HCT116 (cell line): ENCODE data around the gene NLRP5. TPM values are rescaled to one million over a fixed set of nuclear protein-coding genes. Genes with fewer than 3 reads are reported as not detected.

Source experiments
- ATAC-seq: fragments of 200-7000 bp; cut with Tn5 transposase; 2 replicates; pipeline ENCODE4 v1.9.1; 2020; ENCODE audit warnings: mild to moderate bottlenecking, moderate library complexity
- BruUV-seq: library from RNA; stranded (reverse); fragments of 400-500 nt; replicated peaks from 2 replicates; lab custom pipeline; 2021; lab: Mats Ljungman, UMichigan
- CTCF ChIA-PET: fragments of 300-600 bp; sonication (Branson Sonifier 250); formaldehyde crosslinking; loops from one replicate; lab custom pipeline; 2021; ENCODE audit warnings: antibody characterized with exemption; lab: Charles Lee
- POLR2A ChIA-PET: fragments of 300-600, 350-600 bp; sonication (Branson Sonifier 250); formaldehyde crosslinking; loops from one replicate; lab custom pipeline; 2021; ENCODE audit warnings: antibody characterized with exemption; lab: Charles Lee
- RAD21 ChIA-PET, 2 experiments: fragments of 300-600 bp; sonication (Branson Sonifier 250); formaldehyde crosslinking; loops; one replicate each; lab custom pipeline; 2023; ENCODE audit warnings: low total read pairs in 2 of 2; ENCODE audit not compliant: uncharacterized antibody in 2 of 2, unreplicated experiment in 2 of 2, low non-redundant PET in 1 of 2; lab: Charles Lee
- DNase-seq: peaks from one replicate; pipeline ENCODE4 v3.0.0-alpha.2; 2010; ENCODE audit warnings: low read depth, low spot score
- H2AFZ ChIP-seq: fragments of 200-600 bp; shearing (Covaris generic), sonication (generic); 2 replicates; pipeline ENCODE4 v1.6.1; 2017; ENCODE audit warnings: low read depth, mixed run types, mixed read lengths, antibody characterized with exemption, low read length; ENCODE audit not compliant: poor library complexity, severe bottlenecking
- H3K27ac ChIP-seq: 2 replicates; pipeline ENCODE4 v1.5.1; 2012; ENCODE audit warnings: low read depth, low read length
- H3K27me3 ChIP-seq: fragments of 200-600 bp; sonication (generic); 2 replicates; pipeline ENCODE4 v1.6.1; 2016; ENCODE audit warnings: mixed run types, low read length, mixed read lengths; ENCODE audit not compliant: insufficient read depth
- H3K36me3 ChIP-seq, 2 experiments: fragments of 200-500 bp in 1 of 2; fragments of 200-600 bp in 1 of 2; sonication (Bioruptor generic) in 1 of 2; sonication (generic) in 1 of 2; 2 replicates each; pipeline versions ENCODE4 v1.5.1 to v1.6.1; 2014 to 2016; ENCODE audit warnings: low read length in 2 of 2, inconsistent platforms in 1 of 2, mixed read lengths in 1 of 2, mixed run types in 1 of 2; ENCODE audit not compliant: insufficient read depth in 2 of 2, control insufficient read depth in 1 of 2
- H3K4me1 ChIP-seq, 2 experiments: fragments of 200-600 bp in 1 of 2; sonication (generic) in 1 of 2; 2 replicates each; pipeline versions ENCODE4 v1.5.1 to v1.6.1; 2012 to 2017; ENCODE audit warnings: low read length in 2 of 2, inconsistent platforms in 1 of 2, mild to moderate bottlenecking in 1 of 2, mixed read lengths in 1 of 2, mixed run types in 1 of 2, moderate library complexity in 1 of 2; ENCODE audit not compliant: insufficient read depth in 2 of 2, control insufficient read depth in 1 of 2
- H3K4me2 ChIP-seq: fragments of 200-600 bp; sonication (generic); 2 replicates; pipeline ENCODE4 v1.6.1; 2017; ENCODE audit warnings: mixed run types, low read length, mixed read lengths
- H3K4me3 ChIP-seq, 2 experiments: fragments of 200-600 bp in 1 of 2; sonication (generic) in 1 of 2; replicated peaks in 1 of 2; 2 replicates each; pipeline ENCODE4 v1.5.1; 2011 to 2016; ENCODE audit warnings: low read length in 2 of 2, control low read depth in 1 of 2, low read depth in 1 of 2, mild to moderate bottlenecking in 1 of 2, mixed read lengths in 1 of 2, mixed run types in 1 of 2
- H3K79me2 ChIP-seq: fragments of 200-600 bp; sonication (generic); 2 replicates; pipeline ENCODE4 v1.6.1; 2017; ENCODE audit warnings: mild to moderate bottlenecking, mixed run types, low read length, moderate library complexity, mixed read lengths; ENCODE audit not compliant: insufficient read depth
- H3K9ac ChIP-seq: fragments of 200-600 bp; sonication (generic); 2 replicates; pipeline ENCODE4 v1.6.1; 2016; ENCODE audit warnings: low read length, mixed read lengths
- H3K9me2 ChIP-seq: fragments of 200-600 bp; sonication (generic), shearing (Covaris generic); 2 replicates; pipeline ENCODE4 v1.6.1; 2017; ENCODE audit warnings: mixed run types, mild to moderate bottlenecking, moderate library complexity; ENCODE audit not compliant: insufficient read depth
- H3K9me3 ChIP-seq, 2 experiments: fragments of 200-500 bp in 1 of 2; fragments of 200-600 bp in 1 of 2; sonication (Bioruptor generic) in 1 of 2; sonication (generic) in 1 of 2; 2 replicates each; pipeline ENCODE4 v1.6.1; 2014 to 2017; ENCODE audit warnings: low read length in 2 of 2, mixed read lengths in 2 of 2, inconsistent platforms in 1 of 2, low read depth in 1 of 2, mild to moderate bottlenecking in 1 of 2, mixed run types in 1 of 2, moderate library complexity in 1 of 2; ENCODE audit not compliant: control insufficient read depth in 1 of 2, insufficient read depth in 1 of 2
- H4K20me1 ChIP-seq: fragments of 200-600 bp; sonication (generic), shearing (Covaris generic); 2 replicates; pipeline ENCODE4 v1.6.1; 2017; ENCODE audit warnings: mixed run types, mild to moderate bottlenecking, moderate library complexity; ENCODE audit not compliant: insufficient read depth
- CBX3 ChIP-seq: IDR thresholded peaks from 2 replicates; pipeline ENCODE4 v1.6.1; 2012; ENCODE audit warnings: low read depth
- CTCF ChIP-seq, 3 experiments: fragments of 200-600 bp in 1 of 3; sonication (generic) in 1 of 3; IDR thresholded peaks in 2 of 3; conservative IDR thresholded peaks in 1 of 3; 2 replicates each; pipeline ENCODE4 v1.5.1; 2012 to 2017; ENCODE audit warnings: low read depth in 2 of 3, low read length in 2 of 3, antibody characterized with exemption in 1 of 3, borderline replicate concordance in 1 of 3, control low read depth in 1 of 3, mild to moderate bottlenecking in 1 of 3, mixed read lengths in 1 of 3, mixed run types in 1 of 3, moderate library complexity in 1 of 3; ENCODE audit not compliant: insufficient read depth in 1 of 3
- EGR1 ChIP-seq: IDR thresholded peaks from 2 replicates; pipeline ENCODE4 v1.6.1; 2012; ENCODE audit warnings: low read depth
- ELF1 ChIP-seq: IDR thresholded peaks from 2 replicates; pipeline ENCODE4 v1.6.1; 2012; ENCODE audit warnings: low read depth, borderline replicate concordance
- EZH2 ChIP-seq: fragments of 200-600 bp; sonication (generic); IDR thresholded peaks from 2 replicates; pipeline ENCODE4 v1.6.1; 2017; ENCODE audit warnings: antibody characterized with exemption, mixed run types
- FOSL1 ChIP-seq: IDR thresholded peaks from 2 replicates; pipeline ENCODE4 v1.6.1; 2012; ENCODE audit warnings: low read depth
- JUND ChIP-seq: IDR thresholded peaks from 2 replicates; pipeline ENCODE4 v1.6.1; 2012
- POLR2A ChIP-seq: IDR thresholded peaks from 2 replicates; pipeline ENCODE4 v1.7.0; 2011; ENCODE audit warnings: borderline replicate concordance; ENCODE audit not compliant: insufficient read depth, insufficient read length; ENCODE audit errors: extremely low read depth
- POLR2AphosphoS5 ChIP-seq: IDR thresholded peaks from 2 replicates; pipeline ENCODE4 v1.6.1; 2011; ENCODE audit warnings: mild to moderate bottlenecking, low read depth, low read length, moderate library complexity
- REST ChIP-seq: IDR thresholded peaks from 2 replicates; pipeline ENCODE4 v1.6.1; 2012; ENCODE audit warnings: low read depth
- SIN3A ChIP-seq: IDR thresholded peaks from 2 replicates; pipeline ENCODE4 v1.6.1; 2012; ENCODE audit warnings: low read depth
- SP1 ChIP-seq: IDR thresholded peaks from 2 replicates; pipeline ENCODE4 v1.6.1; 2012; ENCODE audit warnings: low read depth
- SRF ChIP-seq: IDR thresholded peaks from 2 replicates; pipeline ENCODE4 v1.6.1; 2012; ENCODE audit warnings: low read depth
- TCF7L2 ChIP-seq: IDR thresholded peaks from 2 replicates; pipeline ENCODE4 v1.7.0; 2011; ENCODE audit warnings: borderline replicate concordance, inconsistent platforms; ENCODE audit not compliant: insufficient read depth, insufficient read length; ENCODE audit errors: extremely low read depth
- YY1 ChIP-seq: IDR thresholded peaks from 2 replicates; pipeline ENCODE4 v1.6.1; 2011; ENCODE audit warnings: low read length, low read depth, moderate library complexity, mild to moderate bottlenecking; ENCODE audit not compliant: insufficient replicate concordance; ENCODE audit errors: extremely low read depth
- ZBTB33 ChIP-seq: IDR thresholded peaks from 2 replicates; pipeline ENCODE4 v1.6.1; 2011; ENCODE audit warnings: mild to moderate bottlenecking, low read length, moderate library complexity; ENCODE audit not compliant: insufficient replicate concordance; ENCODE audit errors: extremely low read depth
- ZFX ChIP-seq: fragments of 450-650 bp; IDR thresholded peaks from 2 replicates; pipeline ENCODE4 v1.6.1; 2017
- ZNF274 ChIP-seq: fragments of 200-500 bp; sonication (Bioruptor generic); IDR thresholded peaks from 2 replicates; pipeline ENCODE4 v1.6.1; 2014; ENCODE audit warnings: mild to moderate bottlenecking, low read depth, low read length, inconsistent platforms
- intact Hi-C: fragments of 100-400 bp; cut with micrococcal nuclease; formaldehyde crosslinking; loops from 2 replicates; pipeline ENCODE4 v1.10.0; 2022
- total RNA-seq: library from RNA; stranded (reverse); gene quantifications from one replicate; pipeline ENCODE4 v1.2.1, GENCODE V29; 2021; ENCODE audit not compliant: unreplicated experiment
- TF ChIP-seq, protein P1 (sequence below): IDR thresholded peaks from 2 replicates; pipeline ENCODE4 v1.6.1; 2012
- TF ChIP-seq, protein P2 (sequence below): IDR thresholded peaks from 2 replicates; pipeline ENCODE4 v1.6.1; 2012

NLRP5 gene
- total RNA-seq, 1 experiment from 2014 or later, result 0.30 TPM

DNA sequence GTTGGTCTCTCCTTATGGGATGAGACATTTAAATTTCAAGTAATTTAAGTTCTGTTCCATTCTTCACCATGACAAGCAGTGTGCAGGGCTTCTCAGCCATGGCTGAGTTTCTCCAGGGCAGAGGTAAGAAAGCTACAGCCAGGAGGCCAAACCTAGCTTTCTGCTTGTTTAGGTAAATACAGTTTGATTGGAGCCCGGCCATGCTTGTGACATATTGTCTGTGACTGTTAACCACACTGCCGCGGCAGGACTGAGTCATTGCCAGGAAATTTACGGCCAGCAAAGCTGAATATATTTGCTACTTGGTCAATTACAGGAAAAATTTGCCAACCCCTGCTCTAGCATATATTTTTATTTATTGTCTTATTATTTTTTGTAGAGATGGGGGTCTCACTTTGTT lies 28.2 kb upstream of the NLRP5 start:
- DNase-seq (no peak), ATAC-seq (peak; percentile 55; the same call in 1 of the 2 replicates)
- TF ChIP-seq ZBTB33 (no peak), EGR1 (no peak), POLR2A (no peak), FOSL1 (no peak), ZNF274 (no peak), CTCF (IDR thresholded peaks at IDR 0.05 in 2 of 3, conservative IDR thresholded peaks at IDR 0.05 in 1 of 3; ENCODE audit: borderline replicate concordance in 1 of 3, insufficient read depth in 1 of 3, low read depth in 2 of 3, low read length in 2 of 3) (no peak), SRF (no peak), TCF7L2 (no peak), ELF1 (no peak), JUND (no peak), SP1 (no peak), EZH2 (no peak), YY1 (no peak), REST (no peak), CBX3 (no peak), POLR2AphosphoS5 (no peak), SIN3A (no peak), ZFX (no peak)
- TF ChIP-seq, protein P1, sequence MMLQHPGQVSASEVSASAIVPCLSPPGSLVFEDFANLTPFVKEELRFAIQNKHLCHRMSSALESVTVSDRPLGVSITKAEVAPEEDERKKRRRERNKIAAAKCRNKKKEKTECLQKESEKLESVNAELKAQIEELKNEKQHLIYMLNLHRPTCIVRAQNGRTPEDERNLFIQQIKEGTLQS, result no peak
- TF ChIP-seq, protein P2, sequence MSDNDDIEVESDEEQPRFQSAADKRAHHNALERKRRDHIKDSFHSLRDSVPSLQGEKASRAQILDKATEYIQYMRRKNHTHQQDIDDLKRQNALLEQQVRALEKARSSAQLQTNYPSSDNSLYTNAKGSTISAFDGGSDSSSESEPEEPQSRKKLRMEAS, result no peak
- intact Hi-C loops, result no loop called here
- Histone ChIP-seq H3K9me3 (no peaks in the 10 kb centered on the region), H3K9me2 (no peaks in the 10 kb centered on the region), H2AFZ (no peak overlapping the region), H3K36me3 (no peaks in the 10 kb centered on the region), H3K27ac (no peak overlapping the region), H3K27me3 (no peaks in the 10 kb centered on the region), H3K4me3 (no peak overlapping the region), H3K79me2 (no peaks in the 10 kb centered on the region), H3K4me2 (no peak overlapping the region), H4K20me1 (no peaks in the 10 kb centered on the region), H3K9ac (no peak overlapping the region), H3K4me1 (peaks cover 0 to 3% of the 10 kb centered on the region in 2 experiments; a peak in 1 of 4 replicates)
- no TSS peak for BruUV-seq
- ChIA-PET RAD21 (no interaction called here), POLR2A (no interaction called here), CTCF (no interaction called here)
